Measurements from ENCODE around the gene CCDC74B.
"Not testable (repeated sequence)": the region's sequence is repeated elsewhere in the genome, so short reads cannot be mapped to it uniquely, and the experiment has no call there.

The CCDC74B gene

DNA sequence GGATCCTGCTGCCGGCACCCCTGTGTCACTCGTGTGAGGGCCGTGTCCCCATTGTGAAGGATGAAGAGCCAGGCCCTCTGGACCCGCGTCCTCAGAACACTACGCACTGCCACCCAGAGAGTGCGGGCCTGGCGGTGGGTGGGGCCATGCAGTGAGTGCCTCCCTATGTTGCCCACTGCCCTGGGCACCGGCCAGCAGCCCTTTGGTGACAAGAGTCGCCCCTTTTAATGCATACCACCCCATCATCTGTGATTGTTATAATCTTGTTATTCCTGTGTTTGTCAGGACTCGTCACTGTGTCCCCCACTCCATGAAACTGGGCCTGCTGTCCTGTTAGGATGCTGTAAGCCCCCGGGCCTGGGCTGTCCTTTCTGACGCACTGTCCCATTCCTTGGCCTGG is 6.6 kb downstream of the CCDC74B start:
- DNase-seq (ENCODE audit: low spot score); in situ Hi-C loops (cut with MboI; ENCODE audit: low sequenced_read_pairs, unreplicated experiment): not testable (repeated sequence)

- DNase-seq (ENCODE audit: low spot score); in situ Hi-C loops (cut with MboI; ENCODE audit: low sequenced_read_pairs, unreplicated experiment): not testable (repeated sequence)
Observed at GRCh38 chr2:130137118-130137517, 7.8 kb downstream of the CCDC74B start.

DNA sequence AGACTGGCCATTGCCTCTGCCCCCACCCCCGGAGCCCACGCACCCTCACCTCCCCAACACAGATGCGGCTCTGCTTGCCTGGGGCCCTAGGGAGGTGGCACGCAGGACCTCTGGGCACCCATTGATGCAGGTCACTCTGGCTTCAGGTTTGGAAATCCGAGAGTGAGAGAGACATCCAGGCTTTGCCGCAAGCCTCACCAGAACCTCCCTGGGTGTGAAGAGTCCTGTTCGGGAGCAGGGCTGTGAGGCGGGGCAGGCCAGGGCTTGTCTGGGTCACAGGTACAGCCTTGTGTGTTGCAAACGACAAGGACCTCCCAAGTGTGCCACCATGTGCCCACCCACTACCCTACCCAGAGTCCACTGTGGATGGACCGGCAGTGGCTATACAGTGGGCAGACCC is 8.4 kb downstream of the CCDC74B start:
- DNase-seq (ENCODE audit: low spot score); in situ Hi-C loops (cut with MboI; ENCODE audit: low sequenced_read_pairs, unreplicated experiment): not testable (repeated sequence)

GRCh38 chr2:130135692-130136541 is 9.0 kb downstream of the CCDC74B start:
- no peak for DNase-seq (ENCODE audit: low spot score)
- in situ Hi-C loops (cut with MboI; ENCODE audit: low sequenced_read_pairs, unreplicated experiment), result no loop called here
- TF ChIP-seq, protein P1, sequence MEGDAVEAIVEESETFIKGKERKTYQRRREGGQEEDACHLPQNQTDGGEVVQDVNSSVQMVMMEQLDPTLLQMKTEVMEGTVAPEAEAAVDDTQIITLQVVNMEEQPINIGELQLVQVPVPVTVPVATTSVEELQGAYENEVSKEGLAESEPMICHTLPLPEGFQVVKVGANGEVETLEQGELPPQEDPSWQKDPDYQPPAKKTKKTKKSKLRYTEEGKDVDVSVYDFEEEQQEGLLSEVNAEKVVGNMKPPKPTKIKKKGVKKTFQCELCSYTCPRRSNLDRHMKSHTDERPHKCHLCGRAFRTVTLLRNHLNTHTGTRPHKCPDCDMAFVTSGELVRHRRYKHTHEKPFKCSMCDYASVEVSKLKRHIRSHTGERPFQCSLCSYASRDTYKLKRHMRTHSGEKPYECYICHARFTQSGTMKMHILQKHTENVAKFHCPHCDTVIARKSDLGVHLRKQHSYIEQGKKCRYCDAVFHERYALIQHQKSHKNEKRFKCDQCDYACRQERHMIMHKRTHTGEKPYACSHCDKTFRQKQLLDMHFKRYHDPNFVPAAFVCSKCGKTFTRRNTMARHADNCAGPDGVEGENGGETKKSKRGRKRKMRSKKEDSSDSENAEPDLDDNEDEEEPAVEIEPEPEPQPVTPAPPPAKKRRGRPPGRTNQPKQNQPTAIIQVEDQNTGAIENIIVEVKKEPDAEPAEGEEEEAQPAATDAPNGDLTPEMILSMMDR (IDR thresholded peaks at IDR 0.05; ENCODE audit: borderline replicate concordance, control extremely low read depth, extremely low read depth, insufficient read depth, missing control alignments), result no peak

- in situ Hi-C loops (cut with MboI; ENCODE audit: low sequenced_read_pairs, unreplicated experiment); DNase-seq (ENCODE audit: low spot score): not testable (repeated sequence)
Observed at GRCh38 chr2:130129120-130129829, 15.6 kb downstream of the CCDC74B start, which contains the start of gene POTEF. POTEF (minus strand) TSS chr2:130129222; CDS start chr2:130120515, 8,707 bp downstream.

- DNase-seq (ENCODE audit: low spot score); in situ Hi-C loops (cut with MboI; ENCODE audit: low sequenced_read_pairs, unreplicated experiment): not testable (repeated sequence)
Observed at GRCh38 chr2:130128464-130128863, 16.4 kb downstream of the CCDC74B start.

DNA sequence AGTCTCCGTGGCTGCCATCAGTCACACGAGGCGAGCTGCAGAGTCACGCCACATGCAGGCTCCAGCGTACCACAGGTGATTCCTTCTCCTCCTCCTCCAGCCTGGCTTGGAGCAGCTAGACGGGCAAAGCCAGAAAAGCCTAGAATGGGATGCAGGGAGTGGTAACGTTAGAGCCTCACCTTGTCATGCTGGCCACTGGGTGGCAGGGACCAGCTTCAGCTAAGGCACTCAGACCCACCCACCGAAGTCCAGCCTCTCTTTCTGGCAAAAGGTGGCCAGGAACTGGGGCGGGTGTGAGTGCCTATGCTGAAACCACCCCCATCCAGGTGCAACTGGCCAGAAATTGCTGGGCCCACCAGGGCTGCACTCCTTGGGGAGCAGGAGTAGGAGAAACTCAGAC is 17.2 kb downstream of the CCDC74B start:
- in situ Hi-C loops (cut with MboI; ENCODE audit: low sequenced_read_pairs, unreplicated experiment); DNase-seq (ENCODE audit: low spot score): not testable (repeated sequence)

GRCh38 chr2:130120924-130121323 is 24.0 kb downstream of the CCDC74B start:
- DNase-seq (ENCODE audit: low spot score); in situ Hi-C loops (cut with MboI; ENCODE audit: low sequenced_read_pairs, unreplicated experiment): not testable (repeated sequence)

DNA sequence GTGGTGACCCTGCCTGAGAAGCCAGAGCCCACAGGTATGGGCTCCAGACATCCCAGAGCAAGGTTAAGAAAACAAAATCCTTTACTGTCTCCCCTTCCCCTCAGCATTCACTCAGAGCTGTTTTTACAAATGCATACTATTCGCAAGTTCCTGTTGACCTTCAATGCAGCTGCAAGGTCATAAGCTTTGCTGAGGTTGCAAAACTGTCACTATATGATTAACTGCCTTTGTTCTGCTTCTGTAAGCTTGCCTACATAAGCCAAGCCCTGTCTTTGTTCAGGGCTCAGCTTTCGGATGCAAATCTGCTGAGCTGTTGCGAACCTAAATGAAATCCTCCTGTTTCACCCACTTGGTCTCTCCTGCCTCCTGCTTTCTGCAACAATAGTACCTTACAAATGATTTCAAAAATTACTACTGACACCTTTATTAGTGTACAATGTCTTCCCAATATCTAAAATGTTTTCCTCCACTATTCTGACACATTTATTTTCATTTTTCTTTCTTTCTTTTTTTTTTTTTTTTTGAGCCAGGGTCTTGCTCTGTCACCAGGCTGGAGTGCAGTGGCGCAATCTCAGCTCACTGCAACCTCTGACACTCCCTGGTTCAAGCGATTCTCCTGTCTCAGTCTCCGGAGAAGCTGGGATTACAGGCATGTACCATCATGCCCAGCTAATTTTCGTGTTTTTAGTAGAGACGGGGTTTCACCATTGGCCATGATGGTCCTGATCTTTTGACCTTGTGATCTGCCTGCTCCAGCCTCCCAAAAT is 42.1 kb downstream of the CCDC74B start:
- DNase-seq (ENCODE audit: low spot score); in situ Hi-C loops (cut with MboI; ENCODE audit: low sequenced_read_pairs, unreplicated experiment): not testable (repeated sequence)
